Measurements from ENCODE around the gene LAMC3.

DNA sequence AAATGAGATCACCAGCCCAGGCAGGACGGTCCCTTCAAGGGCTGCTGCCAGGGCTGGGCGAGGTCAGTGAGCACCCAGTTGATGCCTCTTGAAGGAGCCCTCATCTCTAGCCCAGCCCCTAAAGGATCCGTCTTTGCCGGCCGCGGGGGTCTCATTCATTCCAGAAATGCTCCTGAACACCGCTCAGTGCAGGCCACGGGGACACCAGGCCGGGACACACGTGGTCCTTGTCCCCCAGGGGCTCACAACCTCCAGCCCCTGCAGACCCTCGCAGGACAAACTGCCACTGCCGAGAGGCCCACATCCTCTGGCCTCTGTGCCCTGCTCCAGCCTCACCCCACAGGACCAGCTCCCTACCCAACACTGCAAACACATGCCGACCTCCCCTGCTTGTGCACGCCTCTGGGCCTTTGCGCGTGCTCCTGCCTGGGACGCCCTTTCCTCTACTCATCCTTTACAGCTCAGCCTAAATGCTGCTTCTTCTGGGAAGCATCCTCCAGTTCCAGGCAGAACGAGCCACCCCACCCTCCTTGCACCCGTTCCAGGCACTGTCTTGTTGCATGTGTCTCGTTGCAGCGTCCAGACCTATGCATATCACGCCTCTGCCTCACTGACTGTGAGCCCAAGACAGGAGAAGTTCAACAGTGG, 10.3 kb upstream of the LAMC3 start:
- TF ChIP-seq, protein P1, sequence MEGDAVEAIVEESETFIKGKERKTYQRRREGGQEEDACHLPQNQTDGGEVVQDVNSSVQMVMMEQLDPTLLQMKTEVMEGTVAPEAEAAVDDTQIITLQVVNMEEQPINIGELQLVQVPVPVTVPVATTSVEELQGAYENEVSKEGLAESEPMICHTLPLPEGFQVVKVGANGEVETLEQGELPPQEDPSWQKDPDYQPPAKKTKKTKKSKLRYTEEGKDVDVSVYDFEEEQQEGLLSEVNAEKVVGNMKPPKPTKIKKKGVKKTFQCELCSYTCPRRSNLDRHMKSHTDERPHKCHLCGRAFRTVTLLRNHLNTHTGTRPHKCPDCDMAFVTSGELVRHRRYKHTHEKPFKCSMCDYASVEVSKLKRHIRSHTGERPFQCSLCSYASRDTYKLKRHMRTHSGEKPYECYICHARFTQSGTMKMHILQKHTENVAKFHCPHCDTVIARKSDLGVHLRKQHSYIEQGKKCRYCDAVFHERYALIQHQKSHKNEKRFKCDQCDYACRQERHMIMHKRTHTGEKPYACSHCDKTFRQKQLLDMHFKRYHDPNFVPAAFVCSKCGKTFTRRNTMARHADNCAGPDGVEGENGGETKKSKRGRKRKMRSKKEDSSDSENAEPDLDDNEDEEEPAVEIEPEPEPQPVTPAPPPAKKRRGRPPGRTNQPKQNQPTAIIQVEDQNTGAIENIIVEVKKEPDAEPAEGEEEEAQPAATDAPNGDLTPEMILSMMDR (IDR thresholded peaks at IDR 0.05) = no peak
- no peak for TF ChIP-seq RFX5 (IDR thresholded peaks at IDR 0.05; ENCODE audit: low read length)
- TF ChIP-seq NFIC (IDR thresholded peaks at IDR 0.05; ENCODE audit: borderline replicate concordance) = no peak
- TF ChIP-seq, protein P2, sequence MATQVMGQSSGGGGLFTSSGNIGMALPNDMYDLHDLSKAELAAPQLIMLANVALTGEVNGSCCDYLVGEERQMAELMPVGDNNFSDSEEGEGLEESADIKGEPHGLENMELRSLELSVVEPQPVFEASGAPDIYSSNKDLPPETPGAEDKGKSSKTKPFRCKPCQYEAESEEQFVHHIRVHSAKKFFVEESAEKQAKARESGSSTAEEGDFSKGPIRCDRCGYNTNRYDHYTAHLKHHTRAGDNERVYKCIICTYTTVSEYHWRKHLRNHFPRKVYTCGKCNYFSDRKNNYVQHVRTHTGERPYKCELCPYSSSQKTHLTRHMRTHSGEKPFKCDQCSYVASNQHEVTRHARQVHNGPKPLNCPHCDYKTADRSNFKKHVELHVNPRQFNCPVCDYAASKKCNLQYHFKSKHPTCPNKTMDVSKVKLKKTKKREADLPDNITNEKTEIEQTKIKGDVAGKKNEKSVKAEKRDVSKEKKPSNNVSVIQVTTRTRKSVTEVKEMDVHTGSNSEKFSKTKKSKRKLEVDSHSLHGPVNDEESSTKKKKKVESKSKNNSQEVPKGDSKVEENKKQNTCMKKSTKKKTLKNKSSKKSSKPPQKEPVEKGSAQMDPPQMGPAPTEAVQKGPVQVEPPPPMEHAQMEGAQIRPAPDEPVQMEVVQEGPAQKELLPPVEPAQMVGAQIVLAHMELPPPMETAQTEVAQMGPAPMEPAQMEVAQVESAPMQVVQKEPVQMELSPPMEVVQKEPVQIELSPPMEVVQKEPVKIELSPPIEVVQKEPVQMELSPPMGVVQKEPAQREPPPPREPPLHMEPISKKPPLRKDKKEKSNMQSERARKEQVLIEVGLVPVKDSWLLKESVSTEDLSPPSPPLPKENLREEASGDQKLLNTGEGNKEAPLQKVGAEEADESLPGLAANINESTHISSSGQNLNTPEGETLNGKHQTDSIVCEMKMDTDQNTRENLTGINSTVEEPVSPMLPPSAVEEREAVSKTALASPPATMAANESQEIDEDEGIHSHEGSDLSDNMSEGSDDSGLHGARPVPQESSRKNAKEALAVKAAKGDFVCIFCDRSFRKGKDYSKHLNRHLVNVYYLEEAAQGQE (IDR thresholded peaks at IDR 0.05; ENCODE audit: low read depth, low read length) = no peak
- TF ChIP-seq POLR2AphosphoS5 (IDR thresholded peaks at IDR 0.05; ENCODE audit: low read depth, low read length) = no peak
- no peak for TF ChIP-seq FOSL2 (IDR thresholded peaks at IDR 0.05; ENCODE audit: borderline replicate concordance, low read depth)
- TF ChIP-seq TCF12 (IDR thresholded peaks at IDR 0.05) = no peak
- TF ChIP-seq, protein P3, sequence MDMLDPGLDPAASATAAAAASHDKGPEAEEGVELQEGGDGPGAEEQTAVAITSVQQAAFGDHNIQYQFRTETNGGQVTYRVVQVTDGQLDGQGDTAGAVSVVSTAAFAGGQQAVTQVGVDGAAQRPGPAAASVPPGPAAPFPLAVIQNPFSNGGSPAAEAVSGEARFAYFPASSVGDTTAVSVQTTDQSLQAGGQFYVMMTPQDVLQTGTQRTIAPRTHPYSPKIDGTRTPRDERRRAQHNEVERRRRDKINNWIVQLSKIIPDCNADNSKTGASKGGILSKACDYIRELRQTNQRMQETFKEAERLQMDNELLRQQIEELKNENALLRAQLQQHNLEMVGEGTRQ (IDR thresholded peaks at IDR 0.05; ENCODE audit: borderline replicate concordance, low read depth, low read length) = no peak
- TF ChIP-seq TAF1 (IDR thresholded peaks at IDR 0.05; ENCODE audit: borderline replicate concordance, low read depth, low read length) = no peak

All from SK-N-SH (cell line).